ENCODE measurements around the gene PKP4.

GRCh38 chr2:158723181-158723838 is 266.6 kb downstream of the PKP4 start:
- TF ChIP-seq RBM14 (IDR thresholded peaks at IDR 0.05; ENCODE audit: borderline replicate concordance, insufficient read depth, low read depth, low read length): no peak
- no peak for TF ChIP-seq TCF7L2 (IDR thresholded peaks at IDR 0.05; ENCODE audit: low read depth, low read length)
- no peak for TF ChIP-seq MAFK (IDR thresholded peaks at IDR 0.05; ENCODE audit: low read length)
- TF ChIP-seq TBL1XR1 (IDR thresholded peaks at IDR 0.05; ENCODE audit: low read length in 2 of 2): no peak
- no peak for TF ChIP-seq NFIC (IDR thresholded peaks at IDR 0.05)
